ENCODE measurements around the gene EVI5.
A peak's percentile ranks its signal among the peaks of the same experiment; 100 is the strongest.

EVI5 gene

DNA sequence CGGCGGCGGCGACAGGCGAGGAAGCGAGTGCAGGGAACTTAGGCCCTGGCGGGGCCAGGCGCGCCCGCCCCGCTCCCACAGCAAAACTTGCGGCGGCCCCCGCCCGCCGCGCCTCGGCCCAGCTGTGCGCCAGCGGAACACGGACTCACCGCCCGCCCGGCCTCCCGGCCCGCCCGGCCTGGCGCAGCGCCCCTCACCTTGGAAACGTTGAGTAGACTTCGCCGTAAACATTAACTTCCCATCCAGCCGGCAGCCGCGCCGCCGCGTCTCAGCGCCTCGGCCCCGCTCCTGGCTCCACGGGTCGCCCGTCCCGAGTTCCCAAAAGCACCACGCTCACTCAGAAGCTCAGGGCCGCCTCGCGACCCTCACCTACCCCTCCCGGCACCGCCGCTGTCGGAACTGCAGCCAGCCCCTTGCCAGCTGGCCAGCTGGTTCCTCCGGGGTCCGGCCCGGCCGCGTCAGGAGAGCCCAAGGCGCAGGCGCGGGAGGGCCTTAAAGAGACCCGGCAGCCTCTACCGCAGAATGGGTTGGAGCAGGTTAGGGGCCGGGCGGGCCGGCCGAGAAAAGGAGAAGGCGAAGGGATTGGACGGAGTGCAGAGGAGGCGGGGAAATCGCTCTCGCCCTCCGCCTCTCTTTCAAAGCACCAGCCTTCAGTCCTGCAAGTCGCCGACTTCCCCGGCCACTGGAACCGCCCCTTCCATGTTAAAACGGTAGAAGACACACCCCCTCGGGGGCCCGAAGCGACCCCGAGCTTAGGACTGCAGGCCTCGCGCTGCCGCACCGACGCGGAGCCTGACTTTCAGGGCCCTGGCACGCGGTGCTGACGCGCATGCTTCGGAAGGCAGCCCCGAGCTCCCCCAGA is at the start of gene EVI5:
Gene EVI5, minus strand, starts transcription at position 470 of the 862 bp plus-strand sequence. CDS start 48,562 bp downstream, outside the sequence.
- TF ChIP-seq, protein P1, sequence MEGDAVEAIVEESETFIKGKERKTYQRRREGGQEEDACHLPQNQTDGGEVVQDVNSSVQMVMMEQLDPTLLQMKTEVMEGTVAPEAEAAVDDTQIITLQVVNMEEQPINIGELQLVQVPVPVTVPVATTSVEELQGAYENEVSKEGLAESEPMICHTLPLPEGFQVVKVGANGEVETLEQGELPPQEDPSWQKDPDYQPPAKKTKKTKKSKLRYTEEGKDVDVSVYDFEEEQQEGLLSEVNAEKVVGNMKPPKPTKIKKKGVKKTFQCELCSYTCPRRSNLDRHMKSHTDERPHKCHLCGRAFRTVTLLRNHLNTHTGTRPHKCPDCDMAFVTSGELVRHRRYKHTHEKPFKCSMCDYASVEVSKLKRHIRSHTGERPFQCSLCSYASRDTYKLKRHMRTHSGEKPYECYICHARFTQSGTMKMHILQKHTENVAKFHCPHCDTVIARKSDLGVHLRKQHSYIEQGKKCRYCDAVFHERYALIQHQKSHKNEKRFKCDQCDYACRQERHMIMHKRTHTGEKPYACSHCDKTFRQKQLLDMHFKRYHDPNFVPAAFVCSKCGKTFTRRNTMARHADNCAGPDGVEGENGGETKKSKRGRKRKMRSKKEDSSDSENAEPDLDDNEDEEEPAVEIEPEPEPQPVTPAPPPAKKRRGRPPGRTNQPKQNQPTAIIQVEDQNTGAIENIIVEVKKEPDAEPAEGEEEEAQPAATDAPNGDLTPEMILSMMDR (IDR thresholded peaks at IDR 0.05; ENCODE audit: low read length, missing control alignments) = no peak
- DNase-seq (ENCODE audit: low read depth) = peak; percentile 98
- H3K4me3 ChIP-seq (replicated peaks; ENCODE audit: low read depth, low read length) = peak within 1 kb of the TSS; percentile 96

DNA sequence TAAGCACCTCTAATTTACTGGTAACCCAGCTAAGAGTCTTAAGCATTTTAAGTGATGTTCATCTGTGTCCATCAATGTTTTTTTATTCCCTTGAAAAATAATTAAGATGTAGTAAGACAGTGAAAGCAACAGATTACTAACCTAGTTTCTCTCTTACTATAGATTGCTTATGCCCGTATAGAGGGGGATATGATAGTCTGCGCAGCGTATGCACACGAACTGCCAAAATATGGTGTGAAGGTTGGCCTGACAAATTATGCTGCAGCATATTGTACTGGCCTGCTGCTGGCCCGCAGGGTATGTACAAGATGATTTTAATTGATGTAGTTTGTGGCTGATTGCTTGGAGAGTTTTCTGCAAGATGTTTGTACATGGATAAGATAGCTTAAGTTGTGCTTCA is 49.7 kb upstream of the EVI5 start:
- no peak for DNase-seq (ENCODE audit: low read depth)
- peak overlapping the region; percentile 100 for H3K4me3 ChIP-seq (replicated peaks; ENCODE audit: low read depth, low read length)
- TF ChIP-seq, protein P1 (IDR thresholded peaks at IDR 0.05; ENCODE audit: low read length, missing control alignments) = no peak

- peak overlapping the region; percentile 100 for H3K4me3 ChIP-seq (replicated peaks; ENCODE audit: low read depth, low read length)
- TF ChIP-seq, protein P1 (IDR thresholded peaks at IDR 0.05; ENCODE audit: low read length, missing control alignments) = no peak
- no peak for DNase-seq (ENCODE audit: low read depth)
Measured at GRCh38 chr1:92833840-92834239, 48.9 kb upstream of the EVI5 start.

DNA sequence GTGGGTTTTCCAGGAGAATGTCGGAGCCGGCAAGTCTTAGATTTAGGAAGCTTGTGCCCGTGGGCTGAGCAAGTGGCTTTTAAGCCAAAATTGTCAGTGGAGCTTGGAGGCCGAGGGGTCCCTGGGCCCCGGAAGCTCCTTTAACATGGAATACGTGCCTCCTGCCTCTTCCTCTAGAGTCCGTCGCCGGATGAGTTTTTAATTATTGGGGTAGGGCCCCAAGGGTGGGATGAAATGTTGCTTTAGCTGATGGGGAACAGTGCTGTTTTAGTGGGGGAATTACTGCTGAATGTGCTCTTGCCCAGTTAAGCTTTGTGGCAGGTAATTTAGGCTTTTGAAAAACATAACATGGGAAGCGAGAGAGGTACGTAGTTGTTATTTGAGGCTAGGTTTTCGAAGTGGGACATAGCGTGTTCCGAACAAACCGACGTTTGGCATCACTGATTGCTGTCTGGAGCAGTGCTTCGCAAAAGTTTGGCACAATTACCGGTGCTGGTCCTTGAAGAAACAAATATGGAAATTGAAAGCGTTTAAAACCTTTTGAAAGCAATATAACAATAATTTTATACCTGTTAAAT is 47.7 kb upstream of the EVI5 start:
- H3K4me3 ChIP-seq (replicated peaks; ENCODE audit: low read depth, low read length) = peak overlapping the region; percentile 100
- peak; percentile 26 for DNase-seq (ENCODE audit: low read depth)
- TF ChIP-seq, protein P1 (IDR thresholded peaks at IDR 0.05; ENCODE audit: low read length, missing control alignments) = no peak

GRCh38 chr1:92831762-92832536 is 47.0 kb upstream of the EVI5 start, which contains the start of gene RPL5:
Gene RPL5, plus strand, starts transcription at chr1:92832040. Its CDS starts 75 bp downstream, at chr1:92832115.
- TF ChIP-seq, protein P1 (IDR thresholded peaks at IDR 0.05; ENCODE audit: low read length, missing control alignments) = peak; percentile 96
- H3K4me3 ChIP-seq (replicated peaks; ENCODE audit: low read depth, low read length) = peak within 1 kb of the TSS; percentile 100
- DNase-seq (ENCODE audit: low read depth) = peak; percentile 98

GRCh38 chr1:92831368-92831761 is 46.5 kb upstream of the EVI5 start:
- DNase-seq (ENCODE audit: low read depth) = no peak
- peak overlapping the region; percentile 100 for H3K4me3 ChIP-seq (replicated peaks; ENCODE audit: low read depth, low read length)
- TF ChIP-seq, protein P1 (IDR thresholded peaks at IDR 0.05; ENCODE audit: low read length, missing control alignments) = no peak

All from fibroblast of pulmonary artery (primary cell).